Stimulated activated CD8-positive, alpha-beta memory T cell treated with anti-CD3 and anti-CD28 coated beads, Interleukin-15, amount 100 ng/mL, for 24 hours (primary cell): Measurements from ENCODE around the gene ATP8B2.
"Not testable (repeated sequence)": the region's sequence is repeated elsewhere in the genome, so short reads cannot be mapped to it uniquely, and the experiment has no call there.

Source experiments
- DNase-seq: peaks from one replicate; pipeline ENCODE4 v3.0.0-alpha.2; 2020; ENCODE audit warnings: low read depth

The ATP8B2 gene

GRCh38 chr1:154346276-154346917 is 21.1 kb downstream of the ATP8B2 start:
- DNase-seq = no peak

GRCh38 chr1:154347961-154348360 is 22.6 kb downstream of the ATP8B2 start:
- DNase-seq = no peak

GRCh38 chr1:154348429-154349076 is 23.2 kb downstream of the ATP8B2 start:
- DNase-seq = no peak

DNA sequence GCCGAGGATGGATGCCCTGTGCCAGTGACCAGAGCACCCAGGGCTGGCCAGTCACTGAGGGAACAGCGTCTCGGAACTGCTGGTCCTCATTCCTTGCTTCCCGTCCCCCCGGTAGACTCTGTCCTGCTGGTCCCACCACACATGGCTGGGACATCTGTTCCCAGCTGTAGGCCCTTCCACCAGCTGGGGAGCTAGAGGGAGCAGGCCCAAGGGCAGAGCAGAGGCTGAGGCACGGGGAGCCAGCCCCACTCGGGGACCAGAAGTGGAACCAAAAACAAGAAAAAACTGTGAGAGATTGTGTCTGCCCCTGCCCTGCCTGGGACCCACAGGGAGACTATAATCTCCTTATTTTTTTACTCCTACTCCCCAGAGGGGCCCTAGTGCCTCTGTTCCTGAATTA is 23.8 kb downstream of the ATP8B2 start:
- no peak for DNase-seq

DNA sequence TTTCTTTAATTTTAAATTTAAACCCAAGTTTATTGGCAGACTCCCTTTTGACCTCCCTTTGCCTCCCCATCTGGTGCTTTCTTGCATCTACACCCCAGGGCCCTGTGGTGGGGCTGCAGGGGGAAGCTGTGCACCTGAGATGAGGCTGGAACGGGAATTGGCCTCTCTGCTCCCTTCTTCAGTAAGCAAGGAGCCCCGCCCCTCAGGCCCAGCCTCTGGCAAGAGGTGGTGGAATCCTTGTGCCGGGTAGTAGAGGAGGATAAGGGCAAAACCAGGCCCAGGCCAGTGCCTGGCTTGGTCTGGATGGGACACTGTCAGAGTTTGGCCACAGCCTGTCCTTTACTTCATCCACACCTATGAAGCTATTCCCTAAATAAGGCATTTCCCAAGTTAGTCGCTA is 25.1 kb downstream of the ATP8B2 start:
- no peak for DNase-seq

DNA sequence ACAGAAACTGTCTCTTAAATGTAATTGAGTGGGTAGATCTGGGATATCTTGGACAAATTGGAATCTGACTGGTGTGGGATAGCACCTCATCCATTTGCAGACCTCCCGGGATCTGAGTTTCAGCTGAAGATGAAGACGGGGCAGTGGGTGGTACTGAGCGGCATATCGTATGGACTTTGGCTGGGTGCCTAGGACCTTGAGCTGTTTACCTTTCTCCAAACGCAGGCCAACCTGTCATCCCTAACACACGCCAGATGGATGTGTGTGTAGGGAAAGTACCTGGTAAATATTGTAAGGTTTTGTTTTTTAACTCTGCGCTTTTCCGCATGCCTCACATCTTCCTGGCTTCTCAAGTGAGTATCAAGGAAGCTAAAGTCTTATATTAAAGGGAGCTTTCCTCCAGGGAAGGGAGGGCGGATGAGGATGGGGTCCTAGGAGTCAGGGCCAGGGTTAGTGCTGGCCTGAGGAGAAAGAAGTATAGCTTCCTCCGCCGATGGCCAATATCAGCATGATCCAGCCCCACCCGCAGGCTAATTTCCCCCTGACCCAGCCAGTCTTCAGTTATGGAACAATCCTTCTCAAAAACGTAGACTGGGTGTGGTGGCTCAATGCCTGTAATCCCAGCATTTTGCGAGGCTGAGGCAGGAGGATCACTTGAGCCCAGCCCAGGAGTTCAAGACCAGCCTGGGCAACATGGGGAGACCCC is 26.2 kb downstream of the ATP8B2 start:
- no peak for DNase-seq

GRCh38 chr1:154352245-154352580 is 26.9 kb downstream of the ATP8B2 start:
- DNase-seq = no peak

DNA sequence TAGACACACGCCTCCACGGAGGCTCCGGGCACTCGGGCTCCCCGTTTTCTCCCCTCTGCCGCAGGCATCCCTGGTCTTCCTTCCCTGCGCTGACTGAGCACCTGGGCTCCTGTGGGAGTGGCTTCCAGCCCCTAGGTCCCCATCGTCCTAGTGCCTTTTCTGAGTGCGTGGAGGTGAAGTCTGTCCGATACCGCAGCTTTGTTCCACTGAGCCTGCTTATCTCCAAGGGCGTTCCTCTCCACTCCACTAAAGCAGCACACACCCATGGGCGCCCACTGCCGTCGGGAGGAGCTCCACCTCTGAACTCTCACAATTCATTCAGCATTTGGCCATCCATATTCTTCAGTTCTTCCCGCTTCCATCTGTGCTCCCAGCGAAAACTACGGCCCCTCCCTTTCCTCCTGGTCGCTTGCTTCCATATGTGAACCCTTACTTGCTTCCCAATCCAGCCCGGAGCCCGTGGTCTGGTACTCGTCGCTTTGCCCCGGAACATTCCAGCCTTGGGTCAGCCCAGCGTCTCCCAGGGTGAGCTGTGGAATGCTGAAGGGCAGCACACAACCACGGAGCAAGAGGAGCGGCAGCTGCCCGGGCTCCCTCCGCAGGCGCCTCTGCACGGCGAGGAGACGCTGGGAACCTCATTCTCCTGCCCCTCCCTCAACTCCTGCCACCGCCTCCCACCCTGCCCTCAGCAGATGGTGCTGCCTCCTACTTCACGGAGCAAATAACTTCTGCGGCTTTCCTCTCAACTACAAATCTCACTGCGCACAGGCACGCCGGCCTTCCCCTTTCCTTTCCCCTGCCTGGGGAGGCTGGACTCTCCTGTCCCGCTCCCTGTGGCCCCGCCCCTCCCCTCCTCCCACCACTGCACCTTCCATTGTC is 27.5 kb downstream of the ATP8B2 start:
- DNase-seq = no peak

- no peak for DNase-seq
These were observed 28.2 kb downstream of the ATP8B2 start for GRCh38 chr1:154353460-154353904.

GRCh38 chr1:154353966-154354365 is 28.6 kb downstream of the ATP8B2 start:
- no peak for DNase-seq

DNA sequence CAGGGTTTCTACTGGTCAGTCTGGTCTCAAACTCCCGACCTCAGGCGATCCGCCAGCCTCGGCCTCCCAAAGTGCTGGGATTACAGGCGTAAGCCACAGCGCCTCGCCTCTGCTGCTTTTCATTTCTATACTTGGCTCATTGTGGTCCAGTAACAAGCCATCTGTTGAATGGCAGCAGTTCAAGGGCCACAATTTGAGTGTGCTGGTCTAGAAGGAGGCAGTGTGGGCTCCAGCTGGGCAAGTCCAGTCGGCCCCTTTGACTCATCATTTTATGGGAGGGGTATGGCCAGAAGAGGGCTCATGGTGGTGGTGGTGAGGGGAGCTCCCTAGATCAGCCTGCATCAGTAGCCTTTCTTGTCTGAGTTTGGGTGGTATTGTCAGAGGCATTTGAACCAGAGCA is 33.2 kb downstream of the ATP8B2 start:
- no peak for DNase-seq

GRCh38 chr1:154360288-154360687 is 35.0 kb downstream of the ATP8B2 start:
- no peak for DNase-seq

- DNase-seq = not testable (repeated sequence)
These were observed 35.6 kb downstream of the ATP8B2 start for GRCh38 chr1:154360881-154361280.

- no peak for DNase-seq
These were observed 36.0 kb downstream of the ATP8B2 start for GRCh38 chr1:154361357-154361756.

GRCh38 chr1:154371436-154371835 is 46.1 kb downstream of the ATP8B2 start:
- DNase-seq = no peak

DNA sequence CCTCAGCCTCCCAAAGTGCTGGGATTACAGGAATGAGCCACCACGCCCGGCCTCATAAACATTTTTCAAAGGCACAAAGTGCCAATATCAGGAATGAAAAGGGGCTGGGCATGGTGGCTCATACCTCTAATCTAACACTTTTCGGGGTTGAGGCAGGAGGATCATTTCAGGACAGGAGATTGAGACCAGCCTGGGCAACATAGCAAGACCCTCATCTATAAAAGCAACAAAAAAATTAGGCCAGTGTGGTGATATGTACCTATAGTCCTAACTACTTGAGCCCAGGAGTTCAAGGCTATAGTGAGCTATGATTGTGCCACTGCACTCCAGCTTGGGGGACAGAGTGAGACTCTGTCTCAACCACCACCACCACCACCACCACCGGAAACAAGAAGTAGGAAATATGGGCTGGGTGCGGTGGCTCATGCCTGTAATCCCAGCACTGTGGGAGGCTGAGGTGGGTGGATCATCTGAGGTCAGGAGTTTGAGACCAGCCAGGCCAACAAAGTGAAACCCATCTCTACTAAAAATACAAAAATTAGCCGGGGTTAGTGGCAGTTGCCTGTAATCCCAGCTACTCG is 48.5 kb downstream of the ATP8B2 start:
- not testable (repeated sequence) for DNase-seq

DNA sequence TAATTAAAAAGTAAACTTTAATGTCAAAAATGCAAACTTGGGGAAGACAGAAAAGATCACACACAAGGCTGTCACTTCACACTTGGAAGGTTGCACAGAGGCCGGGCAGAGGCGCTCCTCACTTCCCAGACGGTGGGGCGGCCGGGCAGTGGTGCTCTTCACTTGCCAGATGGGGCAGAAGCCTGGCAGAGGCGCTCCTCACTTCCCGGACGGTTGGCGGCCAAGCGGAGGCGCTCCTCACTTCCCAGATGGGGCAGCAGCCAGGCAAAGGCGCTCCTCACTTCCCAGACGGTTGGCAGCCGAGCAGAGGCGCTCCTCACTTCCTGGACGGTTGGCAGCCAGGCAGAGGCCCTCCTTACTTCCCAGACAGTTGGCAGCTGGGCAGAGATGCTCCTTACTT is 54.0 kb downstream of the ATP8B2 start:
- DNase-seq = no peak

GRCh38 chr1:154384650-154385489 is 59.5 kb downstream of the ATP8B2 start:
- DNase-seq = no peak

GRCh38 chr1:154386643-154387352 is 61.5 kb downstream of the ATP8B2 start:
- DNase-seq = no peak

DNA sequence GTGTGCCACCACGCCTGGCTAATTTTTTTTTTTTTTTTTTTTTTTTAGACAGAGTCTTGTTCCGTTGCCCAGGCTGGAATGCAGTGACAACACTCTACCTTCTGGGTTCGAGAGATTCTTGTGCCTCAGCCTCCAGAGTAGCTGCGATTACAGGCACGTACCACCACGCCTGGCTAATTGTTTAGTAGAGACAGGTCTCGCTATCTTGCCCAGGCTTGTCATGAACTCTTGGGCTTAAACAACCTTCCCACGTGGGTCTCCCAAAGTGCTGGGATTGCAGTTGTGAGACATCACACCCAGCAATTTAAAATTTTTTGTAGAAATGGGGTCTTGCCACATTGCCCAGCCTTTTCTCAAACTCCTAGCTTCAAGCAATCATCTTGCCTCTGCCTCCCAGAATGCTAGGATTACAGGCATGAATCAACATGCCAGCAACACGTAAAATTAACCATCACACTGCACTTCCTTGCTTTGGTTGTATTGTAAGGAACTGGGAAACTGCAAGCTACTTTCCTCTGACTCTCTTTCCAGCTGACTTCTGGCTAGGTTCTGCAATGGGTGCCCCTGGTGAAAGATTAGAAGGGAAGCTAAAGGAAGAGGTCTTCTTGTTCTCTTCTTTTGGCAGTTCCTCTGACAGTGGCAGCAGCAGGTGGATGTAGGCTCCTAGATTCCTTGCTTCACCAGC is 65.9 kb downstream of the ATP8B2 start:
- no peak for DNase-seq
